DMS 273 (cell line): Measurements from ENCODE around the gene ZNF839.
A peak's percentile ranks its signal among the peaks of the same experiment; 100 is the strongest.
"Not testable (repeated sequence)": the region's sequence is repeated elsewhere in the genome, so short reads cannot be mapped to it uniquely, and the experiment has no call there.

ENCODE experiments used
- DNase-seq: peaks from one replicate; lab custom pipeline; 2025; ENCODE audit not compliant: unreplicated experiment; lab: John Stamatoyannopoulos, UW

The ZNF839 gene

DNA sequence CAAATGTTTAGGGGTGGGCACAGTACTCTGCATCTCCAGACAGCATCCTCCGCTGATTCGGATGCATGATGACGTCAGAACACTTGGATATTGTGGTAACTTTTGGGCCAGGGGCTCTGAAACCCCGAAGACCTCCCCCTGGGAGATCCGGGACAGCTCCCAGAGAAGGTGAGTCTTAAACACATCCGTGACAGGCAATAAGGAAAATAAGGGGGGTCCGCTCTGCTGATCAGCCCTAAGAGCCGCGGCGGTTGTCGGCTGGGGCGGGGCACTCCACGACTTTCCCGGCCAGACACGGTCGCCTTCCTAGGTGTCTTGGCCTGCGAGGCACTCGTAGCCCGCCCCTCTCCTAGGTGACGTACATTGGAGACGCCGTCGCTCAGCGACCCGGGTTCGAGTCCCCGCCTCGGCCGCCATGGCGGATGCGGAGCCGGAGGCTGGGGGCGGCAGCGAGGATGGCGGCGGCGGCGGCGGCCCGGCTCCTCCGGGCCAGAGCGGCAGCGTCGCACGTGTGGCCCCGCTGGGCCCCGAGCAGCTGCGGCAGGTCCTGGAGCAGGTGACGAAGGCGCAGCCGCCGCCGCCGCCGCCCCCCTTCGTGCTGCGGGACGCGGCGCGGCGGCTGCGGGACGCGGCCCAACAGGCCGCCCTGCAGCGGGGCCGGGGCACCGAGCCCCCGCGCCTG lies at the start of gene ZNF839:
ZNF839 (plus strand) TSS at position 396 of the 682 bp plus-strand sequence; CDS start at position 416, 20 bp downstream.
- peak; percentile 96 for DNase-seq

DNA sequence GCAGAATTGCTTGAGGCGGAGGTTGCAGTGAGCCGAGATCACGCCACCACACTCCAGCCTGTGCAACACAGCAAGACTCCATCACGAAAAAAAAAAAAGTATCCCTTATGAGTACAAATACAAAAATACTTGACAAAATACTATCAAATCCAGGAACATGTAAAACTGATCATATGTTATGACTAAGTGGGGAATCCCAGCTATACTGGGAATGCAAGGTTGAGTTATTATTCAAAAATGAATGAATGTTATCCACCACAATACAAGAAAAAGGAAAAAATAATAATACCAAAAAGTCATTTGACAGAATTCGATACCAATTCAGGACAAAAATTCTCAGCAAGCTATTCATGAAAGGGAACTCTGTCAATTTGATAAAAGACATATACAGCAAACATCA lies 47.2 kb upstream of the ZNF839 start:
- DNase-seq: no peak

DNA sequence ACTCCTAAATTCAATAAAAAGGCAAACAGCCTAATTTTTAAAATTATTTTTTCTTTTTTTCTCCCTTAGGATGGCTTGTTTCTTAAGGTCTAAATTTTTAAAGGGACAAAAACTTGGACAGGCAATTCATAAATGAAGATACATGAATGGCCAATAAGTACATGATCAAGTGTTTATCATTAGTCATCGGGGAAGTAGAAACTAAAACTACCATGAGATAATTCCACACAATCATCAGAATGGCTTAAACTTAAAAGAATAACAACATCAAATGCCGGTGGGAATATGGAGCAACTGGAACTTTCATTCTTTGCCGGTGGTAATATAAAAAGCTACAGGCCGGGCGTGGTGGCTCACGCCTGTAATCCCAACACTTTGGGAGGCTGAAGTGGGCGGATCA lies 43.7 kb upstream of the ZNF839 start:
- no peak for DNase-seq

- DNase-seq: peak; percentile 12
Measured at GRCh38 chr14:102277874-102278630, 41.5 kb upstream of the ZNF839 start.

DNA sequence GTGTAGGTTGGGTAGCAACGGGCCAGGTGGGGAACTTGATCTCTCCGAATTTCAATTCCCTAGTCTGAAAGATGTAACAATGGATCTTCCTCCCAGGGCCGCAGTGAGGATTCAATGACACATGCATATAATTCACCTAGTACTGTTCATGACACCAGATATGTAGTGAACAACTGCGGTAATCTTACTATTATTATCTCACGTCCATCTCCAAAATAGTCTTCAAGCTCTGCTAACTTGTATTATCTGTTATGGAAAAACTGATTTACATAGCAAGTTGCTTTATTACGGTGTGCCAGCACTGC lies 41.0 kb upstream of the ZNF839 start:
- DNase-seq: no peak

- DNase-seq: no peak
Measured at GRCh38 chr14:102279282-102279681, 40.3 kb upstream of the ZNF839 start.

- no peak for DNase-seq
Measured at GRCh38 chr14:102279688-102280348, 39.7 kb upstream of the ZNF839 start.

DNA sequence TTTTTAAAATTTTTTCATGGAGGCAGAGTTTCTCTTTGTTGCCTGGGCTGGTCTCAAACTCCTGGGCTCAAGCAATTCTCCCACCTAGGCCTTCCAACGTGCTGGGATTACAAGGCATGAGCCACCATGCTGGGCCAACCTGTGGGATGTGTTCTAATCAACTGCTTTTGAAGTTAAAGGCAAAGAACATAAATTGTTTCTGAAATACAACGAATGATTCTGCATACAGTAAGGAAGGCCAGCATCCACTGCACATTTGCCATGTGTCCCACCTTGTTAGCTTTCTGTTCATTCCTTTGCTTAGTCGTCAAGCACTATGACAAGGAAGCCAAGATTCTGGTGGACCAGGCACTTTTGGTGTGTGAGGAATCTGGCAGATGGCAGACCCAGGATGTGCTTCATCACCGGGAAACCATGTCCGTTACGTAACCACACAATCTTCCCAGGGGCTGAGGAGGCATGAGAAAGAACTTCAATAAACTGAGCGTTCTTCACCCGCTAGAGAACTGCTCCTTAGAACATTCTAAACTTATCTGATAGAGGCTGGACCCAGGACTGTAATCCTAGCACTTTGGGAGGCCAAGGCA lies 39.1 kb upstream of the ZNF839 start:
- no peak for DNase-seq

- DNase-seq: no peak
Measured at GRCh38 chr14:102282751-102283465, 36.6 kb upstream of the ZNF839 start.

DNA sequence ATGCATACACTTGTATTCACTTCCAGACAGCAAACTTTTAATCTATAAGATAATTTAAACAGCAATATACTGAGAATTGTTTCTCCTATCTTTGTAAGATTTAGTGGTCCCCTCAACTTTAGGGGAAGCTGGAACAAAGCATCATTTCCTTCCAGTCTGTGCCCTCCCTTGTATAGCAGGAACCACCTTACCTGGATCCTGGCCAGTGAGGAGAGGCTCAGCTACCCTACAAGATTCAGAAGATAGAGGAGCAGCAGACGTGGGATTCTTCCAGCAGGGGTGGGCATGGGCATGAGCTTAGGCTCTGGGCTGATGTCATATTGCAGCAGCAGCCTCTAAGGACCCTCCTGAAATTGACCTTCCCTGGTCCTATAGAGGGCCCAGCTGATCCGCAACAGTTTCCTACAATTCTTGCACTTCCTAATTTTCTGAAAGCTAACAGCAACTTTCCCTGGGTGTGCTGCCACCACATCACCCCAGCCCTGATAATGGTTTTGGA lies 35.9 kb upstream of the ZNF839 start:
- DNase-seq: no peak

- DNase-seq: no peak
Measured at GRCh38 chr14:102285106-102285505, 34.4 kb upstream of the ZNF839 start.

GRCh38 chr14:102288139-102288538 lies 31.4 kb upstream of the ZNF839 start:
- DNase-seq: no peak

GRCh38 chr14:102292441-102292840 lies 27.1 kb upstream of the ZNF839 start:
- no peak for DNase-seq

GRCh38 chr14:102293781-102294180 lies 25.8 kb upstream of the ZNF839 start:
- no peak for DNase-seq

DNA sequence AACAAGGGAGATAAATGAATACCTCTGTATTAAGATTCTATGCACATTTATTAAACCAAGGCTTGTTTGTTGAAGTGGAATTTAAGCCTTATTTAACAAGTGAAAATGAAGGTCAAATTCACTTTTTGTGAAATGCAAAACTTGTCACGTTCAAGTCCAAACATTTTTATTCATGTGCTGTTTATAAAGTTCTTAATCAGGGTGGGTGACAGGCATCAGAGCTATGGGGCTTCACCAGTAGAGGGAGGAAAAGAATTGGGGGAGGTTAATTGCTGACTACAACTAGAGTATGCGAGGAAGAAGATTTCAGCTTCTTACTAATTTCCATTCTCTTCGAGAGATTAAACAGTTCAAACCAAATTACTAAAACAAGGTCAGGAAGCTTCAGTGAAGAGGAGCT lies 24.3 kb upstream of the ZNF839 start:
- DNase-seq: peak; percentile 41

- DNase-seq: no peak
Measured at GRCh38 chr14:102297436-102298170, 21.9 kb upstream of the ZNF839 start.

- DNase-seq: not testable (repeated sequence)
Measured at GRCh38 chr14:102298303-102299070, 21.1 kb upstream of the ZNF839 start.

DNA sequence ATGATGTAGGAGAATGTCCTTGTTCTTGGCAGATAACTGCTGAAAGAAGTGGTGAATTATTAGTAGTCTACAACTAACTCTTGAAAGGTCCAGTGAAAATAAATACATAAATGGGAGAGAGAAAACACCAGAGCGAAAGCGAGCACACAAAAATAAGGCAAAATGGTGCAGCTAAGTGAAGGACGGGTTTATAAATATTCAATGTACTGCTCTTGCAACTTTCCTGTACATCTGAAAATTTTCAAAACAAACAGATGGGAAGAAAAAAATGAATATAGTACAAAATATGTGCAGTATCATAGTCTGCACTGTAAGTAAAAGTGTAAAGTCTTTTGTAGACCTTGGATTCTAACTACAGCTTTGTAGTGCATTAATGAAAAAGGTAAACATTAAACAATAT lies 15.9 kb upstream of the ZNF839 start:
- DNase-seq: no peak
